SIG-M5 treated with dmso at 0.1 percent for 504 hours (cell line): ENCODE data around the gene LY6G6F.

Experiments used
- DNase-seq: peaks from one replicate; lab custom pipeline; 2025; ENCODE audit not compliant: unreplicated experiment; lab: John Stamatoyannopoulos, UW

The LY6G6F gene

GRCh38 chr6:31737991-31738979 lies 31.6 kb downstream of the LY6G6F start:
- DNase-seq: peak; percentile 98

GRCh38 chr6:31739639-31740396 lies 33.2 kb downstream of the LY6G6F start, which contains the start of gene MSH5:
Gene MSH5, plus strand, starts transcription at chr6:31740005. Its CDS starts 462 bp downstream, at chr6:31740467.
- DNase-seq: peak; percentile 99

GRCh38 chr6:31740397-31741223 lies 33.9 kb downstream of the LY6G6F start:
- DNase-seq: peak; percentile 61

- DNase-seq: no peak
Observed at GRCh38 chr6:31741815-31742214, 35.1 kb downstream of the LY6G6F start.

GRCh38 chr6:31742894-31743293 lies 36.2 kb downstream of the LY6G6F start:
- DNase-seq: no peak

GRCh38 chr6:31744422-31744821 lies 37.8 kb downstream of the LY6G6F start:
- DNase-seq: no peak

GRCh38 chr6:31749301-31750036 lies 42.8 kb downstream of the LY6G6F start:
- DNase-seq: no peak

GRCh38 chr6:31750411-31751022 lies 43.9 kb downstream of the LY6G6F start:
- no peak for DNase-seq

GRCh38 chr6:31752739-31753319 lies 46.2 kb downstream of the LY6G6F start:
- no peak for DNase-seq

- DNase-seq: no peak
Observed at GRCh38 chr6:31758281-31758680, 51.6 kb downstream of the LY6G6F start.
